Thyroid gland (tissue), 4 donors: ENCODE results near the gene PTPRN2. TPM values are rescaled to one million over a fixed set of nuclear protein-coding genes. Genes with fewer than 3 reads are reported as not detected.

Experiments used
- DNase-seq, 2 donors: peaks; one replicate each; pipeline ENCODE4 v3.0.0-alpha.2; 2019
- H3K27ac ChIP-seq, 3 donors: fragments of 200-600 bp; sonication (generic); 1 replicate in 2 of 3; 2 replicates in 1 of 3; pipeline ENCODE4 v1.5.1; 2016 to 2019; ENCODE audit warnings: mild to moderate bottlenecking in 1 of 3, moderate library complexity in 1 of 3
- H3K27me3 ChIP-seq: fragments of 200-600 bp; sonication (generic); one replicate; pipeline ENCODE4 v1.5.1; 2019
- H3K36me3 ChIP-seq, 2 donors: fragments of 200-600 bp; sonication (generic); one replicate each; pipeline ENCODE4 v1.5.1; 2016 to 2019
- H3K4me1 ChIP-seq, 2 donors: fragments of 200-600 bp; sonication (generic); one replicate each; pipeline ENCODE4 v1.5.1; 2017 to 2019
- H3K4me3 ChIP-seq, 3 donors: fragments of 200-600 bp; sonication (generic); replicated peaks in 1 of 3; 1 replicate in 2 of 3; 2 replicates in 1 of 3; pipeline ENCODE4 v1.5.1; 2016; ENCODE audit warnings: mild to moderate bottlenecking in 1 of 3
- H3K9me3 ChIP-seq: fragments of 200-600 bp; sonication (generic); one replicate; pipeline ENCODE4 v1.5.1; 2017
- CTCF ChIP-seq, 6 experiments: fragments of 200-600 bp in 3 of 6; fragments of 450-650 bp in 3 of 6; sonication (generic) in 3 of 6; IDR thresholded peaks; one replicate each; pipeline ENCODE4 v1.5.1; 2016 to 2019; ENCODE audit warnings: antibody characterized with exemption in 6 of 6, mild to moderate bottlenecking in 2 of 6, inconsistent platforms in 1 of 6, moderate library complexity in 1 of 6
- POLR2A ChIP-seq, 2 donors: fragments of 450-650 bp; IDR thresholded peaks; one replicate each; pipeline ENCODE4 v1.6.1; 2017; ENCODE audit warnings: antibody characterized with exemption in 2 of 2, mild to moderate bottlenecking in 2 of 2, moderate library complexity in 1 of 2
- WGBS, 2 donors: methylation state at CpG; one replicate each; pipeline ENCODE4 v1.1.5; 2017; 5-methylcytosine and 5-hydroxymethylcytosine counted together
- intact Hi-C: fragments of 100-400 bp; cut with DNase I; formaldehyde crosslinking; loops from one replicate; pipeline ENCODE4 v1.15.1; 2023
- total RNA-seq, 4 donors: library from RNA; depleted of rRNA; stranded (reverse); fragments of >200 nt; gene quantifications; one replicate each; pipeline ENCODE4 v1.2.3, GENCODE V29; 2016

Gene PTPRN2
- total RNA-seq, 4 donors from 2014 or later: 4.2 to 9.9 (median 7.7) TPM

GRCh38 chr7:157552295-157552993, 1035.2 kb downstream of the PTPRN2 start:
- Histone ChIP-seq H3K27ac (no peak overlapping the region), H3K27me3 (no peaks in the 10 kb centered on the region), H3K4me3 (no peak overlapping the region), H3K9me3 (no peaks in the 10 kb centered on the region), H3K36me3 (peaks cover 0 to 4% of the 10 kb centered on the region in 2 donors), H3K4me1 (no peaks in the 10 kb centered on the region)
- intact Hi-C loops: no loop called here
- 87 to 90% methylated on average over 26 of the region's 26 CpGs for WGBS, 2 donors
- TF ChIP-seq POLR2A (IDR thresholded peaks at IDR 0.05): no peak
- no peak for TF ChIP-seq CTCF (IDR thresholded peaks at IDR 0.05)
- no peak for DNase-seq

DNA sequence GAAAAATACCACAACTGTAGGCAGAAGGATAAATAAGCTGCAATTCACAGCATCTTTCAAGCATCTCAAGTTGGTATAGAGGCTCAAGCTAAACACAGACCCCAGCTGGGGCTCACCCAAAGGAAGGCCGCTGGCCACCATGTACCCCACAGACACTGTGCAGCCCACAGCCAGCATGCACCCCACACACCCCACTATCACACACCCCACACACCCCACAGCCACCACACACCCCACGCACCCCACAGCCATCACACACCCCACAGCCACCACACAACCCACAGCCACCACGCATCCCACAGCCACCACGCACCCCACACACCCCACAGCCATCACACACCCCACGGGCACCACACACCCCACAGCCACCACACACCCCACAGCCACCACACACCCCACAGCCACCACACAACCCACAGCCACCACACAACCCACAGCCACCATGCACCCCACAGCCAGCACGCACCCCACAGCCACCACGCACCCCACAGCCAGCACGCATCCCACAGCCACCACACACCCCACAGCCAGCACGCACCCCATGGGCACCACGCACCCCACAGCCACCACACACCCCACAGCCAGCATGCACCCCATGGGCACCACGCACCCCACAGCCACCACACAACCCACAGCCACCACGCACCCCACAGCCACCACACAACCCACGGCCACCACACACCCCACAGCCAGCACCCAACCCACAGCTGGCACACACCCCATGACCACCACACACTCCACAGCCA, 1036.1 kb downstream of the PTPRN2 start:
- Histone ChIP-seq H3K36me3 (peaks cover 0 to 5% of the 10 kb centered on the region in 2 donors), H3K27me3 (no peaks in the 10 kb centered on the region), H3K27ac (no peak overlapping the region), H3K4me3 (no peak overlapping the region), H3K4me1 (no peaks in the 10 kb centered on the region), H3K9me3 (no peaks in the 10 kb centered on the region)
- TF ChIP-seq CTCF (IDR thresholded peaks at IDR 0.05): no peak
- no peak for TF ChIP-seq POLR2A (IDR thresholded peaks at IDR 0.05)
- DNase-seq: no peak
- intact Hi-C loops: no loop called here
- WGBS, 2 donors: 93 to 94% methylated on average over 13 of the region's 13 CpGs

DNA sequence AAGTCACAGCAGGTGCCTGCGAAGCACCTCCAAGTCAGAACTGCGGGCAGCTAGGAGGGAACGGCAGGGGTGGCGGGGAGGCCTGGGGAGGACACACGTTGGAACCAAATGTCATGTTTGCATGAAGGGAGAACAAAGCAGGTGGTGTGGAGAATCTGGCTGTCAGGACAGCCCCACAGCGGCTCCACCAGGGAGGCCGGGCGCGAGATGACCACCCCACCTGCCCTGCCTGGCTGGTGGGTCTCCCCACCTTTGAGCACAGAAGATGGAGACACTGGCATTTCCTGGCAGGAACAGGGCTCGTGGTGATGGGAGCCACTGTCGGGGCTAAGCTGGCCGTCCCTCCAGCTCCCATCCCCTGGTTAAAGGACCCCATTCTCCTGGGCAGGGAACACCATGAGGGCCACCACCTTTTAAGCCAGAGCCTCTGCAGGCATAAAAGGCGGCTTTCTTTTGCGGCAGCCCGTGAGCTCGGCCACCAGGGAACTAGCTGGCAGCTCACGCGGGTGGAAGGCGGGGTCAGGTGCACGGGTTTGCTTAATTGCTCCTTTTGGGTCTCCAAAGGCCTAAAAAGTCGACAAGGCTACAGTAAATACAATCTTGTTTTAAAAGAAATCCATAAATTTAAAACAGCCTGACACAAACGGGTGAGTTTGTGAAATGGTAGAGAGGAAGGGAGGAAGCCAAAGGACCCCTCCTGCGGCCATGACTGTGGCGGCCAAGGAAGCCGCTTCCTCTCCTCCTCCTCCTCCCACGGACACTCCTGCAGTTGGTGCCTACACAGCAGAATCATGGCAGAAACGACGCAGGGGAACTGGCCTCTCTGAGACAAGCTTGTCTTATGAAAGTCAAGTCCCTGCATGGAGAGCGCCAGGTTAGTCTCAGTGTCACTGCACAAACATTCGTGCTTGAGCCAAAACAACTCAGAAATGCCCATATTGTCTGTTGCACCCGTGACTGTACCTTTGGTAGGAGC, 1037.0 kb downstream of the PTPRN2 start:
- H3K27me3 ChIP-seq: no peaks in the 10 kb centered on the region
- TF ChIP-seq POLR2A (IDR thresholded peaks at IDR 0.05) (no peak), CTCF (IDR thresholded peaks at IDR 0.05) (no peak)
- intact Hi-C loops: no loop called here
- no peaks in the 10 kb centered on the region for H3K9me3 ChIP-seq
- no peak overlapping the region for H3K4me3 ChIP-seq
- H3K36me3 ChIP-seq: peaks cover 0 to 5% of the 10 kb centered on the region in 2 donors
- no peak overlapping the region for H3K27ac ChIP-seq
- no peak for DNase-seq
- WGBS, 2 donors: 87 to 90% methylated on average over 28 of the region's 31 CpGs
- no peaks in the 10 kb centered on the region for H3K4me1 ChIP-seq

- TF ChIP-seq POLR2A (IDR thresholded peaks at IDR 0.05) (no peak), CTCF (IDR thresholded peaks at IDR 0.05) (no peak)
- 96 to 97% methylated on average over 17 to 18 of the region's 22 CpGs for WGBS, 2 donors
- intact Hi-C loops: no loop called here
- H3K4me1 ChIP-seq: no peaks in the 10 kb centered on the region
- peaks cover 0 to 5% of the 10 kb centered on the region in 2 donors for H3K36me3 ChIP-seq
- H3K9me3 ChIP-seq: no peaks in the 10 kb centered on the region
- DNase-seq: no peak
- no peak overlapping the region for H3K4me3 ChIP-seq
- no peaks in the 10 kb centered on the region for H3K27me3 ChIP-seq
- no peak overlapping the region for H3K27ac ChIP-seq
These were observed 1037.9 kb downstream of the PTPRN2 start for GRCh38 chr7:157549612-157550299.
